Measurements from ENCODE around the gene HACD2. TPM values are rescaled to one million over a fixed set of nuclear protein-coding genes. Genes with fewer than 3 reads are reported as not detected.

Gene HACD2
- total and polyA plus RNA-seq, 9 of the 15 experiments (the other 6 are each of a cell fraction or from before 2014, with no cell fraction given): 1.3 to 10.5 (median 3.8) TPM

GRCh38 chr3:123540285-123540684 is 44.6 kb downstream of the HACD2 start (continued):
- TF ChIP-seq SNIP1 (IDR thresholded peaks at IDR 0.05; ENCODE audit: low read depth) (no peak), PBX2 (CRISPR knock-in tag; IDR thresholded peaks at IDR 0.05; ENCODE audit: low read depth) (no peak), PBX2 (tag; conservative IDR thresholded peaks at IDR 0.05; ENCODE audit: low read depth) (no peak), TEAD1 (CRISPR knock-in tag; IDR thresholded peaks at IDR 0.05) (no peak), PPARD (CRISPR knock-in tag; IDR thresholded peaks at IDR 0.05) (no peak), HLTF (IDR thresholded peaks at IDR 0.05) (no peak), ZNF507 (tag; conservative IDR thresholded peaks at IDR 0.05) (no peak)

GRCh38 chr3:123536153-123536895 is 48.5 kb downstream of the HACD2 start:
- Histone ChIP-seq H3K27me3 (ENCODE audit: control insufficient read depth in 2 of 2, insufficient read depth in 2 of 2, low read length in 2 of 2) (no peaks in the 10 kb centered on the region), H3K4me1 (replicated peaks in 1 of 2; ENCODE audit: control insufficient read depth in 2 of 2, insufficient read depth in 2 of 2, low read length in 2 of 2) (no peaks in the 10 kb centered on the region), H2AFZ (ENCODE audit: low read depth, low read length) (no peak overlapping the region), H3K27ac (ENCODE audit: extremely low read depth, low read depth, low read length) (no peak overlapping the region), H3K9ac (ENCODE audit: insufficient read depth in 1 of 2, low read depth in 2 of 2, low read length in 2 of 2) (no peak overlapping the region), H3K79me2 (ENCODE audit: control insufficient read depth, insufficient read depth, low read length) (no peaks in the 10 kb centered on the region), H3K4me3 (no peak overlapping the region), H4K20me1 (replicated peaks; ENCODE audit: control insufficient read depth, insufficient read depth, low read length) (no peaks in the 10 kb centered on the region), H3K4me2 (ENCODE audit: insufficient read depth, low read length) (no peak overlapping the region), H3K36me3 (ENCODE audit: control insufficient read depth, insufficient read depth, low read length) (no peaks in the 10 kb centered on the region), H3K9me3 (replicated peaks; ENCODE audit: control insufficient read depth, insufficient read depth, low read depth, low read length) (no peaks in the 10 kb centered on the region), H3K9me1 (ENCODE audit: control insufficient read depth, insufficient read depth, low read length) (no peaks in the 10 kb centered on the region)
- intact Hi-C loops (cut with micrococcal nuclease): no loop called here
- FAIRE-seq (no peak), DNase-seq (ENCODE audit: extremely low read depth in 1 of 4, low spot score in 3 of 4) (no peak), ATAC-seq (no peak)
- ChIA-PET CTCF (ENCODE audit: low intra/inter-chr PET ratio) (no interaction called here), POLR2A (no interaction called here)
- no TSS peak for BruUV-seq (replicated peaks)
- WGBS (ENCODE audit: insufficient coverage, low coverage, missing lambda C conversion rate): 31% methylated on average over 5 of the region's 5 CpGs
- in situ Hi-C loops (cut with MboI): no loop called here
- TF ChIP-seq RBFOX2 (IDR thresholded peaks at IDR 0.05; ENCODE audit: low read depth, low read length) (no peak), NR2C2 (CRISPR knock-in tag; IDR thresholded peaks at IDR 0.05) (no peak), NR2C2 (tag; IDR thresholded peaks at IDR 0.05) (no peak), POLR2H (tag; IDR thresholded peaks at IDR 0.05; ENCODE audit: low read depth) (no peak), ZNF12 (CRISPR knock-in tag; IDR thresholded peaks at IDR 0.05) (no peak), SIRT6 (IDR thresholded peaks at IDR 0.05; ENCODE audit: low read depth, low read length) (no peak), SETDB1 (IDR thresholded peaks at IDR 0.05; ENCODE audit: low read length) (no peak), POLR2AphosphoS5 (IDR thresholded peaks at IDR 0.05; ENCODE audit: control insufficient read depth, insufficient read depth, low read depth, low read length) (no peak), ZNF583 (CRISPR knock-in tag; IDR thresholded peaks at IDR 0.05) (no peak), FOXP1 (CRISPR knock-in tag; IDR thresholded peaks at IDR 0.05) (no peak), ETV5 (CRISPR knock-in tag; IDR thresholded peaks at IDR 0.05; ENCODE audit: low read depth) (no peak), TAF9B (IDR thresholded peaks at IDR 0.05; ENCODE audit: partially characterized antibody) (no peak), TGIF2 (CRISPR knock-in tag; IDR thresholded peaks at IDR 0.05) (no peak), FOXA1 (IDR thresholded peaks at IDR 0.05; ENCODE audit: borderline replicate concordance) (no peak), SP2 (IDR thresholded peaks at IDR 0.05; ENCODE audit: extremely low read depth, low read depth, low read length, poor library complexity, severe bottlenecking) (no peak)
